H1 (cell line): ENCODE measurements around the gene GBP2. TPM values are rescaled to one million over a fixed set of nuclear protein-coding genes. Genes with fewer than 3 reads are reported as not detected.

ENCODE experiments used
- CTCF ChIA-PET: fragments of 300-600 bp; sonication (Branson Sonifier 250); formaldehyde crosslinking; loops from one replicate; lab custom pipeline; 2021; ENCODE audit not compliant: partially characterized antibody; lab: Charles Lee
- POLR2A ChIA-PET: fragments of 300-600 bp; sonication (Branson Sonifier 250); formaldehyde crosslinking; loops from one replicate; lab custom pipeline; 2021; ENCODE audit warnings: inconsistent platforms; ENCODE audit not compliant: partially characterized antibody; lab: Charles Lee
- DNase-seq, 2 experiments: peaks; one replicate each; pipeline versions ENCODE4 v3.0.0 to v3.0.0-alpha.2; 2010 to 2022; ENCODE audit warnings: low spot score in 2 of 2, low read depth in 1 of 2, mixed read lengths in 1 of 2
- FAIRE-seq: peaks from 2 replicates; lab custom pipeline; 2011; peaks lifted over from hg19 to GRCh38; lab: Jason Lieb, UNC
- H2AFZ ChIP-seq: 2 replicates; pipeline ENCODE4 v1.8.1; 2012; ENCODE audit warnings: low read length, inconsistent platforms
- H2AK5ac ChIP-seq: 2 replicates; pipeline ENCODE4 v1.6.1; 2013; ENCODE audit warnings: low read depth, low read length
- H2BK120ac ChIP-seq: replicated peaks from 2 replicates; pipeline ENCODE3; 2013; ENCODE audit warnings: low read depth, low read length, inconsistent platforms
- H2BK12ac ChIP-seq: 2 replicates; pipeline ENCODE4 v1.6.1; 2013; ENCODE audit warnings: low read depth, low read length
- H2BK15ac ChIP-seq: 2 replicates; pipeline ENCODE4 v1.6.1; 2013; ENCODE audit warnings: low read length
- H2BK20ac ChIP-seq: 2 replicates; pipeline ENCODE4 v1.6.1; 2013; ENCODE audit warnings: low read length
- H2BK5ac ChIP-seq: 2 replicates; pipeline ENCODE4 v1.6.1; 2013; ENCODE audit warnings: low read depth, low read length
- H3K14ac ChIP-seq: 2 replicates; pipeline ENCODE4 v1.6.1; 2013; ENCODE audit warnings: inconsistent platforms; ENCODE audit not compliant: insufficient read length
- H3K18ac ChIP-seq: 2 replicates; pipeline ENCODE4 v1.6.1; 2013; ENCODE audit warnings: low read length; ENCODE audit errors: extremely low read depth
- H3K23ac ChIP-seq: 2 replicates; pipeline ENCODE4 v1.6.1; 2013; ENCODE audit warnings: inconsistent platforms; ENCODE audit not compliant: insufficient read length
- H3K23me2 ChIP-seq: 2 replicates; pipeline ENCODE4 v1.6.1; 2013; ENCODE audit warnings: low read depth, low read length
- H3K27ac ChIP-seq: 2 replicates; pipeline ENCODE4 v1.6.1; 2011; ENCODE audit warnings: low read depth, low read length, inconsistent platforms
- H3K27me3 ChIP-seq, 4 experiments: replicated peaks in 1 of 4; 1 replicate in 1 of 4; 2 replicates in 3 of 4; pipeline versions ENCODE4 v1.6.1 to v1.8.1; 2011 to 2013; ENCODE audit warnings: low read length in 3 of 4, mild to moderate bottlenecking in 3 of 4, inconsistent platforms in 2 of 4, mixed read lengths in 2 of 4, moderate library complexity in 1 of 4; ENCODE audit not compliant: control insufficient read depth in 3 of 4, insufficient read depth in 3 of 4; ENCODE audit errors: extremely low read depth in 1 of 4
- H3K36me3 ChIP-seq, 4 experiments: 2 replicates each; pipeline versions ENCODE4 v1.6.1 to v1.8.1; 2011 to 2013; ENCODE audit warnings: mild to moderate bottlenecking in 4 of 4, low read length in 3 of 4, moderate library complexity in 2 of 4, control low read depth in 1 of 4, inconsistent platforms in 1 of 4; ENCODE audit not compliant: insufficient read depth in 4 of 4, control insufficient read depth in 2 of 4
- H3K4ac ChIP-seq: replicated peaks from 2 replicates; pipeline ENCODE3; 2013; ENCODE audit warnings: low read length, low read depth, mixed read lengths, inconsistent platforms; ENCODE audit not compliant: insufficient read length
- H3K4me1 ChIP-seq, 4 experiments: replicated peaks in 1 of 4; 1 replicate in 1 of 4; 2 replicates in 3 of 4; pipeline versions ENCODE4 v1.6.1 to v1.8.1; 2011 to 2013; ENCODE audit warnings: low read length in 3 of 4, inconsistent platforms in 2 of 4, mixed read lengths in 1 of 4; ENCODE audit not compliant: insufficient read depth in 4 of 4, control insufficient read depth in 3 of 4
- H3K4me2 ChIP-seq, 2 experiments: 2 replicates each; pipeline versions ENCODE4 v1.6.1 to v1.8.1; 2011 to 2013; ENCODE audit warnings: low read depth in 2 of 2, low read length in 2 of 2, control low read depth in 1 of 2, inconsistent platforms in 1 of 2, mild to moderate bottlenecking in 1 of 2; ENCODE audit not compliant: insufficient read depth in 1 of 2
- H3K4me3 ChIP-seq, 4 experiments: fragments of 200-600, 300-600 bp in 1 of 4; sonication (generic), shearing (Covaris generic), sonication (Bioruptor Twin) in 1 of 4; 2 replicates each; pipeline versions ENCODE4 v1.5.1 to v1.8.1; 2011 to 2016; ENCODE audit warnings: low read length in 4 of 4, low read depth in 3 of 4, control low read depth in 2 of 4, inconsistent platforms in 2 of 4, mild to moderate bottlenecking in 2 of 4, mixed read lengths in 1 of 4, moderate library complexity in 1 of 4; ENCODE audit not compliant: insufficient read depth in 2 of 4; ENCODE audit errors: extremely low read depth in 1 of 4
- H3K56ac ChIP-seq: replicated peaks from 2 replicates; pipeline ENCODE3; 2013; ENCODE audit warnings: low read depth, mild to moderate bottlenecking, mixed read lengths, low read length, inconsistent platforms; ENCODE audit not compliant: insufficient read length
- H3K79me1 ChIP-seq: 2 replicates; pipeline ENCODE4 v1.6.1; 2013; ENCODE audit warnings: low read depth, low read length, control low read depth
- H3K79me2 ChIP-seq, 2 experiments: 2 replicates each; pipeline versions ENCODE4 v1.6.1 to v1.8.1; 2012 to 2013; ENCODE audit warnings: low read length in 2 of 2, mild to moderate bottlenecking in 2 of 2, inconsistent platforms in 1 of 2; ENCODE audit not compliant: insufficient read depth in 2 of 2, control insufficient read depth in 1 of 2
- H3K9ac ChIP-seq, 4 experiments: replicated peaks in 1 of 4; 1 replicate in 1 of 4; 2 replicates in 3 of 4; pipeline versions ENCODE4 v1.6.1 to v1.8.1; 2011 to 2013; ENCODE audit warnings: low read depth in 3 of 4, low read length in 3 of 4, control low read depth in 2 of 4, mild to moderate bottlenecking in 2 of 4, moderate library complexity in 2 of 4, inconsistent platforms in 1 of 4; ENCODE audit errors: extremely low read depth in 1 of 4
- H3K9me3 ChIP-seq, 2 experiments: 2 replicates each; pipeline versions ENCODE4 v1.6.1 to v1.8.1; 2012 to 2013; ENCODE audit warnings: mild to moderate bottlenecking in 2 of 2, moderate library complexity in 2 of 2, control low read depth in 1 of 2, inconsistent platforms in 1 of 2, low read depth in 1 of 2, low read length in 1 of 2, mixed read lengths in 1 of 2; ENCODE audit not compliant: insufficient read depth in 2 of 2
- H4K20me1 ChIP-seq, 2 experiments: replicated peaks in 1 of 2; 2 replicates each; pipeline versions ENCODE3 to v1.8.1; 2011 to 2013; ENCODE audit warnings: inconsistent platforms in 2 of 2, low read length in 2 of 2, mild to moderate bottlenecking in 1 of 2; ENCODE audit not compliant: insufficient read depth in 2 of 2, control insufficient read depth in 1 of 2
- H4K5ac ChIP-seq: 2 replicates; pipeline ENCODE4 v1.6.1; 2013; ENCODE audit warnings: low read length, low read depth, mixed read lengths, inconsistent platforms; ENCODE audit not compliant: insufficient read length
- H4K8ac ChIP-seq: 2 replicates; pipeline ENCODE4 v1.8.0; 2013; ENCODE audit warnings: mild to moderate bottlenecking, moderate library complexity, low read length, inconsistent platforms; ENCODE audit not compliant: insufficient read depth; ENCODE audit errors: extremely low read depth
- H4K91ac ChIP-seq: replicated peaks from 2 replicates; pipeline ENCODE3; 2013; ENCODE audit warnings: low read length, mixed read lengths, inconsistent platforms; ENCODE audit not compliant: insufficient read length
- HDAC6 ChIP-seq: IDR thresholded peaks from one replicate; pipeline ENCODE4 v1.7.1; 2012; ENCODE audit warnings: low read depth, mild to moderate bottlenecking, inconsistent platforms, low read length, moderate library complexity
- KDM1A ChIP-seq: fragments of 200-600, 300-600 bp; sonication (generic); IDR thresholded peaks from 2 replicates; pipeline ENCODE4 v1.7.1; 2016; ENCODE audit warnings: mild to moderate bottlenecking, low read length, borderline replicate concordance
- MAX ChIP-seq: IDR thresholded peaks from 2 replicates; pipeline ENCODE4 v1.6.1; 2012; ENCODE audit warnings: inconsistent platforms
- NRF1 ChIP-seq: IDR thresholded peaks from 2 replicates; pipeline ENCODE4 v1.6.1; 2011; ENCODE audit warnings: mild to moderate bottlenecking, low read depth, low read length, improper control_type of control experiment
- POLR2A ChIP-seq, 2 experiments: IDR thresholded peaks; 1 replicate in 1 of 2; 2 replicates in 1 of 2; pipeline ENCODE4 v1.6.1; 2011; ENCODE audit warnings: low read depth in 2 of 2, low read length in 2 of 2, mild to moderate bottlenecking in 2 of 2; ENCODE audit errors: control extremely low read depth in 1 of 2
- POU5F1 ChIP-seq: IDR thresholded peaks from 2 replicates; pipeline ENCODE4 v1.6.1; 2011; ENCODE audit warnings: low read depth, mild to moderate bottlenecking, low read length, moderate library complexity
- SRF ChIP-seq: IDR thresholded peaks from 2 replicates; pipeline ENCODE4 v1.6.1; 2011; ENCODE audit warnings: mild to moderate bottlenecking, low read depth, low read length, moderate library complexity
- WGBS, 2 experiments: shearing (Covaris generic) in 1 of 2; methylation state at CpG; one replicate each; pipeline versions ENCODE4 v1.1.6 to v1.1.7; 2013 to 2015; ENCODE audit warnings: low lambda C conversion rate in 2 of 2, mixed read lengths in 2 of 2, inconsistent platforms in 1 of 2, low coverage in 1 of 2, missing lambda C conversion rate in 1 of 2; ENCODE audit not compliant: insufficient replicate concordance in 2 of 2, insufficient coverage in 1 of 2, insufficient read length in 1 of 2; ENCODE audit errors: extremely low coverage in 1 of 2, missing lambda C conversion rate in 1 of 2; 5-methylcytosine and 5-hydroxymethylcytosine counted together
- polyA plus RNA-seq, 7 experiments: library from polyadenylated mRNA; depleted of rRNA in 3 of 7; stranded (reverse) in 5 of 7; unstranded in 2 of 7; fragments of >200 nt in 5 of 7; fragments of 200-250 nt in 2 of 7; gene quantifications; 1 replicate in 5 of 7; 2 replicates in 1 of 7; 4 replicates in 1 of 7; pipeline versions ENCODE4 v1.2.1 to v1.2.3, GENCODE V29; 2011 to 2013; ENCODE audit warnings: missing spikeins in 2 of 7, mixed read lengths in 2 of 7
- total RNA-seq: library from RNA; stranded (reverse); fragmentation: NEBNext Ultra II Directional; extraction: Animal tissue kit (Norgen Biotek cat#: 25700); gene quantifications from 2 replicates; pipeline ENCODE4 v1.2.1, GENCODE V29; 2021

The GBP2 gene
- total and polyA plus RNA-seq, 2 of the 8 experiments (the other 6 are each of a cell fraction or from before 2014, with no cell fraction given) = not detected

GRCh38 chr1:89166705-89167104 lies 40.8 kb upstream of the GBP2 start:
- Histone ChIP-seq H2BK120ac (no peak overlapping the region), H2AK5ac (no peak overlapping the region), H3K9me3 (no peaks in the 10 kb centered on the region), H3K9ac (no peak overlapping the region), H2BK12ac (no peak overlapping the region), H2BK15ac (no peak overlapping the region), H3K4me3 (no peak overlapping the region), H3K18ac (no peak overlapping the region), H3K27me3 (no peaks in the 10 kb centered on the region), H3K79me2 (no peaks in the 10 kb centered on the region), H3K14ac (no peak overlapping the region), H3K79me1 (no peaks in the 10 kb centered on the region), H3K4me2 (no peak overlapping the region), H4K5ac (no peak overlapping the region), H3K4ac (no peak overlapping the region), H3K23me2 (no peaks in the 10 kb centered on the region), H3K36me3 (no peaks in the 10 kb centered on the region), H2BK5ac (no peak overlapping the region), H4K20me1 (no peaks in the 10 kb centered on the region), H4K91ac (no peak overlapping the region), H4K8ac (no peak overlapping the region), H3K27ac (no peak overlapping the region), H2AFZ (peak overlapping the region; percentile 62; the same call in 1 of the 2 replicates), H3K23ac (no peak overlapping the region), H3K56ac (no peak overlapping the region), H3K4me1 (no peaks in the 10 kb centered on the region), H2BK20ac (no peak overlapping the region)
- WGBS, 2 experiments = 81% methylated on average over 1 of the region's 1 CpG; no CpG with 5 or more reads in 1 of the 2 experiments
- ChIA-PET CTCF (no interaction called here), POLR2A (no interaction called here)
- DNase-seq (no peak), FAIRE-seq (no peak)
- TF ChIP-seq MAX = no peak
- TF ChIP-seq HDAC6 = no peak
- no peak for TF ChIP-seq NRF1
- TF ChIP-seq POLR2A (IDR thresholded peaks at IDR 0.05; ENCODE audit: control extremely low read depth in 1 of 2, low read depth in 2 of 2, low read length in 2 of 2) = no peak
- no peak for TF ChIP-seq SRF
- TF ChIP-seq POU5F1 = no peak
- no peak for TF ChIP-seq KDM1A
